Natural killer cell (primary cell): ENCODE results near the gene HTRA1. TPM values are rescaled to one million over a fixed set of nuclear protein-coding genes. Genes with fewer than 3 reads are reported as not detected.

Experiments
- ATAC-seq, 3 donors: fragments of 150-1000 bp in 2 of 3; fragments of 200-7000 bp in 1 of 3; cut with Tn5 transposase; 1 replicate in 1 of 3; 2 replicates in 2 of 3; pipeline ENCODE4 v1.10.0; 2021; ENCODE audit warnings: mild to moderate bottlenecking in 2 of 3, moderate library complexity in 2 of 3
- DNase-seq, 2 donors: peaks; one replicate each; pipeline versions ENCODE4 v3.0.0 to v3.0.0-alpha.2; 2013 to 2021; ENCODE audit warnings: mixed read lengths in 1 of 2
- H3K27ac ChIP-seq: one replicate; pipeline ENCODE4 v1.5.1; 2013; ENCODE audit warnings: mild to moderate bottlenecking, low read length
- H3K27me3 ChIP-seq: one replicate; pipeline ENCODE4 v1.6.1; 2013; ENCODE audit warnings: low read length; ENCODE audit not compliant: control insufficient read depth, insufficient read depth
- H3K36me3 ChIP-seq: one replicate; pipeline ENCODE4 v1.6.1; 2013; ENCODE audit warnings: low read length; ENCODE audit not compliant: control insufficient read depth, insufficient read depth
- H3K4me1 ChIP-seq: one replicate; pipeline ENCODE4 v1.6.1; 2013; ENCODE audit warnings: low read length; ENCODE audit not compliant: control insufficient read depth, insufficient read depth
- H3K4me3 ChIP-seq: one replicate; pipeline ENCODE4 v1.5.1; 2013; ENCODE audit warnings: low read length
- H3K9me3 ChIP-seq: one replicate; pipeline ENCODE4 v1.6.1; 2013; ENCODE audit warnings: low read length; ENCODE audit not compliant: control insufficient read depth, insufficient read depth
- H3K27ac Mint-ChIP-seq, 2 donors: one replicate each; pipeline ENCODE4 v1.8.0; 2022; ENCODE audit warnings: mild to moderate bottlenecking in 2 of 2, mixed read lengths in 2 of 2, moderate library complexity in 1 of 2
- H3K27me3 Mint-ChIP-seq, 2 donors: one replicate each; pipeline ENCODE4 v1.8.0; 2022; ENCODE audit warnings: low read depth in 2 of 2, mixed read lengths in 2 of 2
- H3K36me3 Mint-ChIP-seq: one replicate; pipeline ENCODE4 v1.8.0; 2022; ENCODE audit warnings: mixed read lengths
- H3K4me1 Mint-ChIP-seq, 2 donors: one replicate each; pipeline ENCODE4 v1.8.0; 2022; ENCODE audit warnings: mixed read lengths in 2 of 2
- H3K4me3 Mint-ChIP-seq: one replicate; pipeline ENCODE4 v1.8.0; 2022; ENCODE audit warnings: mild to moderate bottlenecking, moderate library complexity, mixed read lengths
- H3K9me3 Mint-ChIP-seq, 2 donors: one replicate each; pipeline ENCODE4 v1.8.0; 2022; ENCODE audit warnings: mixed read lengths in 2 of 2
- CTCF ChIP-seq: fragments of 200-600 bp; IDR thresholded peaks from one replicate; pipeline ENCODE4 v1.8.0; 2022; ENCODE audit warnings: antibody characterized with exemption
- WGBS: methylation state at CpG from one replicate; pipeline ENCODE4 v1.1.7; 2013; ENCODE audit warnings: missing lambda C conversion rate; ENCODE audit not compliant: insufficient coverage; 5-methylcytosine and 5-hydroxymethylcytosine counted together
- intact Hi-C: fragments of 100-400 bp; cut with micrococcal nuclease; formaldehyde crosslinking; loops from one replicate; pipeline ENCODE4 v1.14.2; 2022
- total RNA-seq, 4 donors: library from RNA; stranded (reverse); fragments of 120-200 nt in 1 of 4; gene quantifications; one replicate each; pipeline versions ENCODE4 v1.2.3 to v1.2.4, GENCODE V29; 2013 to 2022

Gene HTRA1
- total RNA-seq, 3 donors from 2014 or later (not counting 1 experiment from before 2014, with no cell fraction given) = not detected

- whole genome bisulfite sequencing = 92% methylated on average over 7 of the region's 7 CpGs
- peaks cover 5 to 6% of the 10 kb centered on the region in 2 donors for H3K4me1 Mint-ChIP-seq
- no peak for TF ChIP-seq CTCF
- DNase-seq = no peak
- H3K27ac Mint-ChIP-seq = no peak overlapping the region
- no peak overlapping the region for H3K4me3 Mint-ChIP-seq
- no peaks in the 10 kb centered on the region for H3K9me3 Mint-ChIP-seq
- no peak overlapping the region for H3K27ac ChIP-seq
- intact Hi-C loops = no loop called here
- H3K36me3 Mint-ChIP-seq = no peaks in the 10 kb centered on the region
- no peak overlapping the region for H3K4me3 ChIP-seq
- no peaks in the 10 kb centered on the region for H3K36me3 ChIP-seq
- peaks cover 24 to 27% of the 10 kb centered on the region in 2 donors for H3K27me3 Mint-ChIP-seq
- H3K4me1 ChIP-seq = no peaks in the 10 kb centered on the region
- no peaks in the 10 kb centered on the region for H3K9me3 ChIP-seq
- no peaks in the 10 kb centered on the region for H3K27me3 ChIP-seq
- ATAC-seq = no peak
Measured at GRCh38 chr10:122478971-122479370, 17.6 kb downstream of the HTRA1 start.

- Histone ChIP-seq H3K36me3 (no peaks in the 10 kb centered on the region), H3K27ac (no peak overlapping the region), H3K27me3 (no peaks in the 10 kb centered on the region), H3K4me3 (no peak overlapping the region), H3K9me3 (no peaks in the 10 kb centered on the region), H3K4me1 (no peaks in the 10 kb centered on the region)
- no peak for TF ChIP-seq CTCF
- no peak overlapping the region for H3K4me3 Mint-ChIP-seq
- no peaks in the 10 kb centered on the region for H3K9me3 Mint-ChIP-seq
- intact Hi-C loops = no loop called here
- DNase-seq (no peak), ATAC-seq (no peak)
- 87% methylated on average over 10 of the region's 10 CpGs for WGBS
- H3K27me3 Mint-ChIP-seq = peaks cover 18 to 30% of the 10 kb centered on the region in 2 donors
- no peak overlapping the region for H3K27ac Mint-ChIP-seq
- H3K4me1 Mint-ChIP-seq = no peaks in the 10 kb centered on the region
- no peaks in the 10 kb centered on the region for H3K36me3 Mint-ChIP-seq
Measured at GRCh38 chr10:122480146-122480833, 18.9 kb downstream of the HTRA1 start.

GRCh38 chr10:122481296-122482056 lies 20.1 kb downstream of the HTRA1 start:
- no peak overlapping the region for H3K27ac ChIP-seq
- ATAC-seq = no peak
- no peak overlapping the region for H3K4me3 ChIP-seq
- no peaks in the 10 kb centered on the region for H3K9me3 ChIP-seq
- H3K4me3 Mint-ChIP-seq = no peak overlapping the region
- no peak for TF ChIP-seq CTCF
- H3K27me3 ChIP-seq = no peaks in the 10 kb centered on the region
- intact Hi-C loops = no loop called here
- peaks cover 14 to 33% of the 10 kb centered on the region in 2 donors for H3K27me3 Mint-ChIP-seq
- H3K36me3 Mint-ChIP-seq = no peaks in the 10 kb centered on the region
- H3K4me1 Mint-ChIP-seq = no peaks in the 10 kb centered on the region
- no peaks in the 10 kb centered on the region for H3K36me3 ChIP-seq
- no peak overlapping the region for H3K27ac Mint-ChIP-seq
- no peak for DNase-seq
- WGBS = 82% methylated on average over 4 of the region's 6 CpGs
- H3K4me1 ChIP-seq = no peaks in the 10 kb centered on the region
- H3K9me3 Mint-ChIP-seq = no peaks in the 10 kb centered on the region
